SK-N-SH (cell line): ENCODE data around the gene TRA2B. TPM values are rescaled to one million over a fixed set of nuclear protein-coding genes. Genes with fewer than 3 reads are reported as not detected.

Source experiments
- CTCF ChIA-PET: fragments of 300-600, 350-600 bp; formaldehyde crosslinking; extraction: SDS; loops from one replicate; lab custom pipeline; 2021; lab: Yijun Ruan, JAX
- POLR2A ChIA-PET: fragments of 350-600 bp; sonication (Branson Sonifier 250); formaldehyde crosslinking; extraction: SDS; loops from one replicate; lab custom pipeline; 2020; ENCODE audit warnings: antibody characterized with exemption, inconsistent platforms; lab: Yijun Ruan, JAX
- DNase-seq: peaks from one replicate; pipeline ENCODE4 v3.0.0; 2012
- H2AFZ ChIP-seq: fragments of 200-600 bp; sonication (generic); 2 replicates; pipeline ENCODE4 v1.8.1; 2016; ENCODE audit warnings: antibody characterized with exemption, mild to moderate bottlenecking, low read depth
- H3F3A ChIP-seq: fragments of 200-600 bp; sonication (generic); replicated peaks from 2 replicates; pipeline ENCODE3; 2016; ENCODE audit warnings: antibody characterized with exemption, mild to moderate bottlenecking; ENCODE audit not compliant: insufficient read depth
- H3K27ac ChIP-seq, 2 experiments: fragments of 200-500 bp in 1 of 2; fragments of 200-600 bp in 1 of 2; sonication (Bioruptor generic) in 1 of 2; sonication (generic), shearing (Covaris generic) in 1 of 2; 2 replicates each; pipeline versions ENCODE4 v1.5.1 to v1.6.1; 2014 to 2016; ENCODE audit warnings: low read depth in 2 of 2, inconsistent platforms in 1 of 2, low read length in 1 of 2, mild to moderate bottlenecking in 1 of 2, mixed read lengths in 1 of 2
- H3K27me3 ChIP-seq: fragments of 200-600 bp; sonication (generic), shearing (Covaris generic); 2 replicates; pipeline ENCODE4 v1.6.1; 2016; ENCODE audit warnings: mixed run types; ENCODE audit not compliant: insufficient read depth
- H3K36me3 ChIP-seq, 2 experiments: fragments of 200-500 bp in 1 of 2; fragments of 200-600 bp in 1 of 2; sonication (Bioruptor generic) in 1 of 2; sonication (generic) in 1 of 2; replicated peaks in 1 of 2; 2 replicates each; pipeline versions ENCODE3 to v1.5.1; 2014 to 2016; ENCODE audit warnings: low read length in 1 of 2, mild to moderate bottlenecking in 1 of 2; ENCODE audit not compliant: insufficient read depth in 2 of 2, control insufficient read depth in 1 of 2
- H3K4me1 ChIP-seq, 2 experiments: fragments of 200-500 bp in 1 of 2; fragments of 200-600 bp in 1 of 2; sonication (Bioruptor generic) in 1 of 2; sonication (generic), shearing (Covaris generic) in 1 of 2; 2 replicates each; pipeline versions ENCODE4 v1.5.1 to v1.6.1; 2014 to 2016; ENCODE audit warnings: low read depth in 1 of 2, low read length in 1 of 2, mixed run types in 1 of 2; ENCODE audit not compliant: insufficient read depth in 2 of 2, control insufficient read depth in 1 of 2
- H3K4me2 ChIP-seq: fragments of 200-600 bp; sonication (generic), shearing (Covaris generic); 2 replicates; pipeline ENCODE4 v1.6.1; 2017; ENCODE audit warnings: mixed run types
- H3K4me3 ChIP-seq, 2 experiments: fragments of 200-500 bp in 1 of 2; fragments of 200-600 bp in 1 of 2; sonication (Bioruptor generic) in 1 of 2; sonication (generic), shearing (Covaris generic) in 1 of 2; 2 replicates each; pipeline versions ENCODE4 v1.5.1 to v1.8.1; 2014 to 2016; ENCODE audit warnings: low read depth in 2 of 2, inconsistent platforms in 1 of 2, low read length in 1 of 2, mild to moderate bottlenecking in 1 of 2, mixed read lengths in 1 of 2, moderate library complexity in 1 of 2
- H3K79me2 ChIP-seq: fragments of 200-600 bp; sonication (generic); 2 replicates; pipeline ENCODE4 v1.8.1; 2017; ENCODE audit warnings: mild to moderate bottlenecking; ENCODE audit not compliant: insufficient read depth
- H3K9ac ChIP-seq: fragments of 200-600 bp; sonication (generic); 2 replicates; pipeline ENCODE4 v1.6.1; 2017; ENCODE audit warnings: mixed run types
- H3K9me2 ChIP-seq: fragments of 200-600 bp; sonication (generic); 2 replicates; pipeline ENCODE4 v1.6.1; 2017; ENCODE audit warnings: mixed run types
- H3K9me3 ChIP-seq: fragments of 200-600 bp; sonication (generic); 2 replicates; pipeline ENCODE4 v1.6.1; 2017; ENCODE audit warnings: mixed run types, mild to moderate bottlenecking, moderate library complexity
- H4K20me1 ChIP-seq: fragments of 200-600 bp; sonication (generic); 2 replicates; pipeline ENCODE4 v1.6.1; 2017; ENCODE audit warnings: mild to moderate bottlenecking, mixed run types; ENCODE audit not compliant: insufficient read depth
- FOXJ3 ChIP-seq: sonication (generic); formaldehyde crosslinking; IDR thresholded peaks from 2 replicates; pipeline ENCODE4 v1.5.1; 2020; ENCODE audit warnings: mild to moderate bottlenecking, missing genetic modification reagents
- FOXM1 ChIP-seq: IDR thresholded peaks from 2 replicates; pipeline ENCODE4 v1.4.0; 2012; ENCODE audit warnings: low read depth, mild to moderate bottlenecking
- JUND ChIP-seq: IDR thresholded peaks from 2 replicates; pipeline ENCODE4 v1.4.0; 2012
- NFIC ChIP-seq: IDR thresholded peaks from 2 replicates; pipeline ENCODE4 v1.4.0; 2012; ENCODE audit warnings: borderline replicate concordance
- POLR2AphosphoS5 ChIP-seq: IDR thresholded peaks from 2 replicates; pipeline ENCODE4 v1.6.1; 2012; ENCODE audit warnings: low read depth, low read length
- RAD21 ChIP-seq: IDR thresholded peaks from 2 replicates; pipeline ENCODE4 v1.6.1; 2012; ENCODE audit warnings: mild to moderate bottlenecking, low read length
- RCOR1 ChIP-seq: fragments of 150-350 bp; IDR thresholded peaks from 2 replicates; pipeline ENCODE4 v1.6.1; 2017; ENCODE audit warnings: antibody characterized with exemption, low read length
- RFX5 ChIP-seq: IDR thresholded peaks from 2 replicates; pipeline ENCODE4 v1.6.1; 2012; ENCODE audit warnings: mild to moderate bottlenecking, improper control_type of control experiment, low read length
- TAF1 ChIP-seq: IDR thresholded peaks from 2 replicates; pipeline ENCODE4 v1.6.1; 2012; ENCODE audit warnings: low read depth, mild to moderate bottlenecking, low read length, moderate library complexity, borderline replicate concordance
- YY1 ChIP-seq: IDR thresholded peaks from 2 replicates; pipeline ENCODE4 v1.4.0; 2012; ENCODE audit warnings: low read depth, mild to moderate bottlenecking
- WGBS: methylation state at CpG from one replicate; pipeline ENCODE4 v1.1.6; 2017; ENCODE audit warnings: low lambda C conversion rate; 5-methylcytosine and 5-hydroxymethylcytosine counted together
- polyA plus RNA-seq, 3 experiments: library from polyadenylated mRNA; depleted of rRNA; stranded (reverse); fragments of >200 nt; gene quantifications; 2 replicates each; pipeline ENCODE4 v1.2.3, GENCODE V29; 2012
- TF ChIP-seq, protein P1 (sequence below): fragments of 150-350 bp; IDR thresholded peaks from 2 replicates; pipeline ENCODE4 v1.6.1; 2016; ENCODE audit warnings: mild to moderate bottlenecking, low read depth, low read length
- TF ChIP-seq, protein P2 (sequence below): IDR thresholded peaks from 2 replicates; pipeline ENCODE4; 2012
- TF ChIP-seq, protein P3 (sequence below): IDR thresholded peaks from 2 replicates; pipeline ENCODE4 v1.6.1; 2012; ENCODE audit warnings: mild to moderate bottlenecking, low read depth, low read length, moderate library complexity
- TF ChIP-seq, protein P4 (sequence below): IDR thresholded peaks from 2 replicates; pipeline ENCODE4 v1.4.0; 2012; ENCODE audit warnings: low read depth

TRA2B gene
- polyA plus RNA-seq, 1 of the 3 experiments (the other 2 are of a cell fraction): 212 TPM

DNA sequence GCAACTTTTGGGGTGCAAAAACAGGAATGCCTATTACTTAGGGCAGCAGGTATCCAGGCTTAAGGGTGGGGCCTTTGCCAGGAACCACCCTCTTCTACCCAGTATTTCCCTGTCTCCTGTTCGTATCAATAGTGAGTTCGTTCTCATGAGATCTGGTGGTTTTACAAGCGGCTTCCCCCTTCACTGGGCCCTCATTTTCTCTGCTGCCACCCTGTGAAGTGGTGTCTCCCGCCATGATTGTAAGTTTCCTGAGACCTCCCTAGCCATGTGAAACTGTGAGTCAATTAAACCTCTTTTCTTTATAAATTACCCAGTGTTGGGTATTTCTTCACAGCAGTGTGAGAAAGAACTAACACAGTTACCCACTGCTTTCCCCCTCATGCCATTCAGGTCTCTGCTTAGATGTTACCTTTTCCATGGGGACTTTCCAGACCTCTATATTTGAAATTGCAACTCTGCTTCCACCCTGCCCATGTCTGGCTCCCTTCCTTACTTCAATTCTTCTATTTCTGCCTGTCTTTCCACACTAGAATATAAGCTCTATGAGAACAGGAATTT lies 23.9 kb upstream of the TRA2B start:
- Histone ChIP-seq H3K79me2 (no peaks in the 10 kb centered on the region), H3K9me3 (no peaks in the 10 kb centered on the region), H3K27ac (no peak overlapping the region), H3K4me1 (no peaks in the 10 kb centered on the region; a peak in 1 of 4 replicates), H3K27me3 (no peaks in the 10 kb centered on the region; the same call in 1 of the 2 replicates), H3K4me3 (no peak overlapping the region), H3F3A (no peaks in the 10 kb centered on the region), H2AFZ (no peak overlapping the region), H3K4me2 (no peak overlapping the region), H3K36me3 (no peaks in the 10 kb centered on the region), H4K20me1 (no peaks in the 10 kb centered on the region), H3K9ac (no peak overlapping the region), H3K9me2 (no peaks in the 10 kb centered on the region)
- TF ChIP-seq NFIC (no peak), JUND (no peak)
- 31% methylated on average over 4 of the region's 4 CpGs for WGBS
- ChIA-PET POLR2A (no interaction called here), CTCF (interaction anchor here (0.9 to 1.6 kb wide), 2 partner anchors 18 to 653 kb away, joined by 3 to 4 read pairs; no protein-coding TSS in a partner anchor)
- no peak for DNase-seq

DNA sequence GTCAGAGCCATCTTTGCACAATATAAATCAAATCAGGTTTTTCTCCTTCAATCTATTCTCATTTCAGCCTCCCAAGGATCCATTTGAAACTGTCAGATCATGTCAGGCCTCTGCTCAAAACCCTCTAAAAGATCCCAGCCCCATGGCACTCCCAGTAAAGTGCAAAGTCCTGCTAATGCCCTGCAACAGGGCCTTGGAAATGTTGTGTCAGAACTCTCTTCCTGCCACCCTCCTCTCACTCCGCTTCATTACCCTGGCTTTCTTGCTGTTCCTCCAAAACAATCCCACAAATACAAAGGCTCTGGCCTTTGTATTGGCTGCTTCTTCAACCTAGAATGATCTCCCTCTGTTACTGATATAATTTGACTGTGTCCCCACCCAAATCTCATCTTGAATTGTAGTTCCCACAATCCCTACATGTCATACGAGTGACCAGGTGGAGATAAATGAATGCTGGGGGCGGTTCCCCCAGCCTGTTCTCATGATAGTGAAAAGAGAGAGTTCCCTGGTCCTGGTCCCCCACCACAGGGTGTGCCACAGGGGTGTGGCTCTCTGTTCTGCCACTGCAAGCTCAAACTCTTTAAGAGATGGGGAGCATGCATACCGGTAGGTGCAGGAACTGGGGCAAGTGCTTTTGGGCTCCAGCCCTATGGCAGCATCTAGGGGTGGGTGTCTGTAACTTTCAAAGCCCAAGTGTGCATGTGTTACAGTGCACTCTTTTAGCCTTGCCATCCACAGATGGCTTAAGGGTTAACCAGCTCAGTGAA lies 22.9 kb upstream of the TRA2B start:
- Histone ChIP-seq H2AFZ (no peak overlapping the region), H3K4me1 (no peaks in the 10 kb centered on the region; a peak in 1 of 4 replicates), H3K4me2 (no peak overlapping the region), H3K9me2 (no peaks in the 10 kb centered on the region), H3K9me3 (no peaks in the 10 kb centered on the region), H3K4me3 (no peak overlapping the region), H3F3A (no peaks in the 10 kb centered on the region), H4K20me1 (no peaks in the 10 kb centered on the region), H3K9ac (no peak overlapping the region), H3K27ac (no peak overlapping the region), H3K36me3 (no peaks in the 10 kb centered on the region), H3K27me3 (no peaks in the 10 kb centered on the region; the same call in 1 of the 2 replicates), H3K79me2 (no peaks in the 10 kb centered on the region)
- no peak for DNase-seq
- POLR2A ChIA-PET: no interaction called here
- TF ChIP-seq YY1 (no peak), TAF1 (no peak), RFX5 (no peak), POLR2AphosphoS5 (no peak), JUND (no peak), RCOR1 (no peak), RAD21 (no peak), FOXM1 (no peak), FOXJ3 (CRISPR knock-in tag) (no peak)
- TF ChIP-seq, protein P1, sequence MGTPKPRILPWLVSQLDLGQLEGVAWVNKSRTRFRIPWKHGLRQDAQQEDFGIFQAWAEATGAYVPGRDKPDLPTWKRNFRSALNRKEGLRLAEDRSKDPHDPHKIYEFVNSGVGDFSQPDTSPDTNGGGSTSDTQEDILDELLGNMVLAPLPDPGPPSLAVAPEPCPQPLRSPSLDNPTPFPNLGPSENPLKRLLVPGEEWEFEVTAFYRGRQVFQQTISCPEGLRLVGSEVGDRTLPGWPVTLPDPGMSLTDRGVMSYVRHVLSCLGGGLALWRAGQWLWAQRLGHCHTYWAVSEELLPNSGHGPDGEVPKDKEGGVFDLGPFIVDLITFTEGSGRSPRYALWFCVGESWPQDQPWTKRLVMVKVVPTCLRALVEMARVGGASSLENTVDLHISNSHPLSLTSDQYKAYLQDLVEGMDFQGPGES: no peak
- TF ChIP-seq, protein P2, sequence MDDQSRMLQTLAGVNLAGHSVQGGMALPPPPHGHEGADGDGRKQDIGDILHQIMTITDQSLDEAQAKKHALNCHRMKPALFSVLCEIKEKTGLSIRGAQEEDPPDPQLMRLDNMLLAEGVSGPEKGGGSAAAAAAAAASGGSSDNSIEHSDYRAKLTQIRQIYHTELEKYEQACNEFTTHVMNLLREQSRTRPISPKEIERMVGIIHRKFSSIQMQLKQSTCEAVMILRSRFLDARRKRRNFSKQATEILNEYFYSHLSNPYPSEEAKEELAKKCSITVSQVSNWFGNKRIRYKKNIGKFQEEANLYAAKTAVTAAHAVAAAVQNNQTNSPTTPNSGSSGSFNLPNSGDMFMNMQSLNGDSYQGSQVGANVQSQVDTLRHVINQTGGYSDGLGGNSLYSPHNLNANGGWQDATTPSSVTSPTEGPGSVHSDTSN: no peak
- TF ChIP-seq, protein P3, sequence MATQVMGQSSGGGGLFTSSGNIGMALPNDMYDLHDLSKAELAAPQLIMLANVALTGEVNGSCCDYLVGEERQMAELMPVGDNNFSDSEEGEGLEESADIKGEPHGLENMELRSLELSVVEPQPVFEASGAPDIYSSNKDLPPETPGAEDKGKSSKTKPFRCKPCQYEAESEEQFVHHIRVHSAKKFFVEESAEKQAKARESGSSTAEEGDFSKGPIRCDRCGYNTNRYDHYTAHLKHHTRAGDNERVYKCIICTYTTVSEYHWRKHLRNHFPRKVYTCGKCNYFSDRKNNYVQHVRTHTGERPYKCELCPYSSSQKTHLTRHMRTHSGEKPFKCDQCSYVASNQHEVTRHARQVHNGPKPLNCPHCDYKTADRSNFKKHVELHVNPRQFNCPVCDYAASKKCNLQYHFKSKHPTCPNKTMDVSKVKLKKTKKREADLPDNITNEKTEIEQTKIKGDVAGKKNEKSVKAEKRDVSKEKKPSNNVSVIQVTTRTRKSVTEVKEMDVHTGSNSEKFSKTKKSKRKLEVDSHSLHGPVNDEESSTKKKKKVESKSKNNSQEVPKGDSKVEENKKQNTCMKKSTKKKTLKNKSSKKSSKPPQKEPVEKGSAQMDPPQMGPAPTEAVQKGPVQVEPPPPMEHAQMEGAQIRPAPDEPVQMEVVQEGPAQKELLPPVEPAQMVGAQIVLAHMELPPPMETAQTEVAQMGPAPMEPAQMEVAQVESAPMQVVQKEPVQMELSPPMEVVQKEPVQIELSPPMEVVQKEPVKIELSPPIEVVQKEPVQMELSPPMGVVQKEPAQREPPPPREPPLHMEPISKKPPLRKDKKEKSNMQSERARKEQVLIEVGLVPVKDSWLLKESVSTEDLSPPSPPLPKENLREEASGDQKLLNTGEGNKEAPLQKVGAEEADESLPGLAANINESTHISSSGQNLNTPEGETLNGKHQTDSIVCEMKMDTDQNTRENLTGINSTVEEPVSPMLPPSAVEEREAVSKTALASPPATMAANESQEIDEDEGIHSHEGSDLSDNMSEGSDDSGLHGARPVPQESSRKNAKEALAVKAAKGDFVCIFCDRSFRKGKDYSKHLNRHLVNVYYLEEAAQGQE: no peak
- TF ChIP-seq, protein P4, sequence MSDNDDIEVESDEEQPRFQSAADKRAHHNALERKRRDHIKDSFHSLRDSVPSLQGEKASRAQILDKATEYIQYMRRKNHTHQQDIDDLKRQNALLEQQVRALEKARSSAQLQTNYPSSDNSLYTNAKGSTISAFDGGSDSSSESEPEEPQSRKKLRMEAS: no peak
- CTCF ChIA-PET: interaction anchor here (6.3 kb wide), 1 partner anchor 17 kb away, joined by 48 read pairs; no protein-coding TSS in a partner anchor
- 51% methylated on average over 4 of the region's 4 CpGs for WGBS
